Fibroblast of lung (primary cell): ENCODE measurements around the gene FXYD1. TPM values are rescaled to one million over a fixed set of nuclear protein-coding genes. Genes with fewer than 3 reads are reported as not detected.

Experiments used
- DNase-seq, 2 donors: peaks; one replicate each; pipeline versions ENCODE4 v3.0.0 to v3.0.0-alpha.2; 2010; ENCODE audit warnings: low read depth in 2 of 2
- H2AFZ ChIP-seq: 2 replicates; pipeline ENCODE4 v1.5.1; 2012; ENCODE audit warnings: low read length, control low read depth, inconsistent platforms
- H3K27ac ChIP-seq: 2 replicates; pipeline ENCODE4 v1.5.1; 2011; ENCODE audit warnings: low read length, control low read depth; ENCODE audit not compliant: insufficient read depth
- H3K27me3 ChIP-seq: 2 replicates; pipeline ENCODE4 v1.5.1; 2011; ENCODE audit warnings: mild to moderate bottlenecking, low read length; ENCODE audit not compliant: control insufficient read depth, insufficient read depth
- H3K36me3 ChIP-seq: 2 replicates; pipeline ENCODE4 v1.5.1; 2011; ENCODE audit warnings: low read length; ENCODE audit not compliant: control insufficient read depth, insufficient read depth
- H3K4me1 ChIP-seq: 2 replicates; pipeline ENCODE4 v1.5.1; 2011; ENCODE audit warnings: low read length; ENCODE audit not compliant: control insufficient read depth, insufficient read depth; ENCODE audit errors: extremely low read depth
- H3K4me2 ChIP-seq: 2 replicates; pipeline ENCODE4 v1.5.1; 2011; ENCODE audit warnings: low read length, control low read depth; ENCODE audit not compliant: insufficient read depth; ENCODE audit errors: extremely low read depth
- H3K4me3 ChIP-seq, 4 experiments: fragments of 200-600 bp in 1 of 4; sonication (generic) in 1 of 4; replicated peaks in 1 of 4; 2 replicates each; pipeline ENCODE4 v1.5.1; 2011 to 2016; ENCODE audit warnings: low read length in 4 of 4, low read depth in 3 of 4, mild to moderate bottlenecking in 3 of 4, control low read depth in 2 of 4, inconsistent platforms in 1 of 4, mixed read lengths in 1 of 4; ENCODE audit not compliant: insufficient read depth in 1 of 4; ENCODE audit errors: control extremely low read depth in 1 of 4
- H3K79me2 ChIP-seq: 2 replicates; pipeline ENCODE4 v1.5.1; 2012; ENCODE audit warnings: mild to moderate bottlenecking, low read length, inconsistent platforms; ENCODE audit not compliant: control insufficient read depth, insufficient read depth
- H3K9ac ChIP-seq: 2 replicates; pipeline ENCODE4 v1.5.1; 2011; ENCODE audit warnings: mild to moderate bottlenecking, low read length, control low read depth; ENCODE audit not compliant: insufficient read depth
- H3K9me3 ChIP-seq: 2 replicates; pipeline ENCODE4 v1.5.1; 2012; ENCODE audit warnings: low read depth, low read length; ENCODE audit not compliant: control insufficient read depth, insufficient read depth
- H4K20me1 ChIP-seq: 2 replicates; pipeline ENCODE4 v1.5.1; 2011; ENCODE audit warnings: low read length; ENCODE audit not compliant: control insufficient read depth, insufficient read depth; ENCODE audit errors: extremely low read depth
- CTCF ChIP-seq, 2 donors: IDR thresholded peaks in 1 of 2; conservative IDR thresholded peaks in 1 of 2; 1 replicate in 1 of 2; 2 replicates in 1 of 2; pipeline ENCODE4 v1.5.1; 2011 to 2012; ENCODE audit warnings: low read length in 2 of 2, control low read depth in 1 of 2, inconsistent platforms in 1 of 2, low read depth in 1 of 2, mild to moderate bottlenecking in 1 of 2
- EZH2 ChIP-seq: IDR thresholded peaks from 2 replicates; pipeline ENCODE4 v1.5.1; 2012; ENCODE audit warnings: low read length, control low read depth, mild to moderate bottlenecking; ENCODE audit errors: missing control alignments
- polyA plus RNA-seq, 2 donors: library from polyadenylated mRNA; depleted of rRNA in 1 of 2; stranded (reverse) in 1 of 2; unstranded in 1 of 2; fragments of >200 nt; gene quantifications; 2 replicates each; pipeline ENCODE4 v1.2.1, GENCODE V29; 2011 to 2012; ENCODE audit warnings: missing spikeins in 1 of 2
- total RNA-seq: library from RNA; depleted of rRNA; stranded (reverse); fragments of >200 nt; gene quantifications from 2 replicates; pipeline ENCODE4 v1.2.1, GENCODE V29; 2014

Gene FXYD1
- total and polyA plus RNA-seq, 2 donors (not counting 1 experiment from before 2014, with no cell fraction given): 4.5 to 7.5 TPM

GRCh38 chr19:35146746-35147459, 8.3 kb downstream of the FXYD1 start:
- Histone ChIP-seq H3K9me3 (no peaks in the 10 kb centered on the region), H3K4me1 (no peaks in the 10 kb centered on the region), H4K20me1 (no peaks in the 10 kb centered on the region), H3K36me3 (no peaks in the 10 kb centered on the region), H3K4me2 (no peak overlapping the region), H2AFZ (no peak overlapping the region), H3K4me3 (no peak overlapping the region), H3K9ac (no peak overlapping the region), H3K27ac (no peak overlapping the region), H3K27me3 (no peaks in the 10 kb centered on the region), H3K79me2 (no peaks in the 10 kb centered on the region)
- no peak for TF ChIP-seq CTCF (conservative IDR thresholded peaks at IDR 0.05 in 1 of 2, IDR thresholded peaks at IDR 0.05 in 1 of 2; ENCODE audit: low read depth in 1 of 2, low read length in 2 of 2)
- no peak for TF ChIP-seq EZH2
- DNase-seq: no peak

GRCh38 chr19:35149463-35149862, 10.8 kb downstream of the FXYD1 start:
- TF ChIP-seq EZH2 (no peak), CTCF (conservative IDR thresholded peaks at IDR 0.05 in 1 of 2, IDR thresholded peaks at IDR 0.05 in 1 of 2; ENCODE audit: low read depth in 1 of 2, low read length in 2 of 2) (no peak)
- H3K4me1 ChIP-seq: no peaks in the 10 kb centered on the region

GRCh38 chr19:35150445-35150844, 11.8 kb downstream of the FXYD1 start:
- no peak for DNase-seq
- H3K4me3 ChIP-seq: no peak overlapping the region
- H3K79me2 ChIP-seq: peaks cover 8% of the 10 kb centered on the region
- TF ChIP-seq EZH2 (no peak), CTCF (conservative IDR thresholded peaks at IDR 0.05 in 1 of 2, IDR thresholded peaks at IDR 0.05 in 1 of 2; ENCODE audit: low read depth in 1 of 2, low read length in 2 of 2) (no peak)
- H3K36me3 ChIP-seq: no peaks in the 10 kb centered on the region
- H3K27me3 ChIP-seq: no peaks in the 10 kb centered on the region
- no peaks in the 10 kb centered on the region for H3K9me3 ChIP-seq
- H3K4me2 ChIP-seq: no peak overlapping the region
- H3K27ac ChIP-seq: no peak overlapping the region
- H3K9ac ChIP-seq: no peak overlapping the region
- no peak overlapping the region for H2AFZ ChIP-seq
- peaks cover 1% of the 10 kb centered on the region for H3K4me1 ChIP-seq
- no peaks in the 10 kb centered on the region for H4K20me1 ChIP-seq

More at GRCh38 chr19:35149463-35149862, 10.8 kb downstream of the FXYD1 start:
- H4K20me1 ChIP-seq: no peaks in the 10 kb centered on the region
- H2AFZ ChIP-seq: no peak overlapping the region
- H3K27ac ChIP-seq: no peak overlapping the region
- no peaks in the 10 kb centered on the region for H3K27me3 ChIP-seq
- H3K79me2 ChIP-seq: no peaks in the 10 kb centered on the region
- no peak overlapping the region for H3K9ac ChIP-seq
- no peak for DNase-seq
- no peak overlapping the region for H3K4me3 ChIP-seq
- H3K9me3 ChIP-seq: no peaks in the 10 kb centered on the region
- no peaks in the 10 kb centered on the region for H3K36me3 ChIP-seq
- no peak overlapping the region for H3K4me2 ChIP-seq
